HG02970 (cell line): ENCODE measurements around the gene DNM2.
"Not testable (repeated sequence)": the region's sequence is repeated elsewhere in the genome, so short reads cannot be mapped to it uniquely, and the experiment has no call there.

ENCODE experiments used
- ATAC-seq: cut with Tn5 transposase; IDR thresholded peaks from one replicate; pipeline ENCODE4 v1.9.1; 2021; ENCODE audit warnings: mild to moderate bottlenecking, moderate library complexity, moderate number of reproducible peaks; ENCODE audit not compliant: unreplicated experiment, low FRiP score

Gene DNM2

DNA sequence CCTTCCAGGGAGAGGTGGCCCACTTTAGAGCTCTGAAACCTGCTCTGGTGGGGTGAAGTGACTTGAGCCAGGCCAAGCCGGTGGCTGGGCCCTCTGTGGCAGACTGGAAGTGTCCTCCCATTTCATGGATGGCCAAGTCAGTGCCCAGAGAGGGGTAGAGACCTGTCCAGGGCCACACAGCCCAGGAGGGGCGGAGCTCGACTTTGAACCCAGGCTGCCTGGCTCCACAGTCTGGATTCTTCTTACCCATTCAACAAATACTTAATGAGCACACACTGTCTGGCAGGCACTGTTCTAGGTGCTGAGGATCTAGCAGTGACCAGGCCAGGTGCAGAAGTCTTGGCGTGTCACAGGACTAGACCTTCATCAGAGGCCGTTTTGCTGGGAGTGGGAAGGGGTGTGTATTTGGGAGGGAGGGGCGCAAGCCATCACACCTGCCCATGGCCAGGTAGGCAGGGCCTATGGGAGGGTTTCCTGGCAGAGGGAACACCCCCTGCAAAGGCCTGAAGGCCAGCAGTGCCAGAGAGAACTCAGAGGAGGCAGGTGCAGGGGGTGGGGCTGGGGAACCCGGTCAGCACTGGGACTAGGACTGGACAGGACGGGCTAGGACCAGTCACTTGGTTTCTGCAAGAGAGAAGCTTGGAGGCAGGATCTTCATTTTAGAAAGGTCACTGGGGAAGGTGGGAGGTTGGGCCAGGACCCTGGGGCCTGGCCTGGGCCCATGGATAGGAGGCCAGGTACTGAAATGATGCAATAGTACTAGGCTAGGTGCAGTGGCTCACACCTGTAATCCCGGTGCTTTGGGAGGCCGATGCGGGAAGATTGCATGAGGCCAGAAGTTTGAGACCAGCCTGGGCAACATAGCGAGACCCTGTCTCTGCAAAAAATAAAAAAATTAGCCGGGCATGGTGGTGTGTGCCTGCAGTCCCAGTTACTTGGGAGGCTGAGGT is 31.8 kb downstream of the DNM2 start:
- no peak for ATAC-seq

- ATAC-seq: no peak
Measured at GRCh38 chr19:10751109-10751953, 33.5 kb downstream of the DNM2 start.

- no peak for ATAC-seq
Measured at GRCh38 chr19:10752237-10752912, 34.5 kb downstream of the DNM2 start.

DNA sequence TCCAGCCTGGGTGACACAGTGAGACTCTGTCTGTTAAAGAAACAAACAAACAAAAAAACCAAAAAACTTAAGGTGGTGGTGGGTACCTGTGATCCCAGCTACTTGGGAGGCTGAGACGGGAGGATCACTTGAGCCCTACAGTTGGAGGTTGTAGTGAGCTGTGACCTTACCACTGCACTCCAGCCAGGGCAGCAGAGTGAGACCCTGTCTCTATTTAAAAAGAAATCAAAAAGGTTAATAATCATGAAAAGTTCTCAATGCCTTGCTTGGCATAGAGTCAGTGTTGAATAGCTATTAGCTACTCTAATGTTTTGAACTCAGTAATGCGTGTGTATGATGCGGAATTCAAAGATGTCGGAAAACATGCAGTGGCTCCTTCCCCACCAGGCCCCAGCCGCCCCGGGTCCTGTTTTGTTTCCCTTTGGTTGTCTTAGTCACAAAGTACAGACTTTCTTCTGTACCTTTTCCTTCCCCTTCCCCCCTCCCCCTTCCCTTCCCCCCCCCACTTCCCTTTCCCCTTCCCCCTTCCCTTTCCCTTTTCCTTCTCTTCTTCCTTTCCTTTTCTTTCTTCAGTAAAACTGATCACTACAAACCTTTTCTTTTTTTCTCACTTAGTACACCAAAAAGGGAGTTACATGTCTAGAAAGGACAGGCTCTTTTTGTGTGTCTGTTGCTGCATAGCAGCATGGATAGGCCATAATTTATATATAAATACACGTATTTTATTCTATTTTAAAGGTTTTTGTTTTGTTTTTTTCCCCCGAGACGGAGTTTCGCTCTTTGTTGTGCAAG is 35.2 kb downstream of the DNM2 start:
- no peak for ATAC-seq

DNA sequence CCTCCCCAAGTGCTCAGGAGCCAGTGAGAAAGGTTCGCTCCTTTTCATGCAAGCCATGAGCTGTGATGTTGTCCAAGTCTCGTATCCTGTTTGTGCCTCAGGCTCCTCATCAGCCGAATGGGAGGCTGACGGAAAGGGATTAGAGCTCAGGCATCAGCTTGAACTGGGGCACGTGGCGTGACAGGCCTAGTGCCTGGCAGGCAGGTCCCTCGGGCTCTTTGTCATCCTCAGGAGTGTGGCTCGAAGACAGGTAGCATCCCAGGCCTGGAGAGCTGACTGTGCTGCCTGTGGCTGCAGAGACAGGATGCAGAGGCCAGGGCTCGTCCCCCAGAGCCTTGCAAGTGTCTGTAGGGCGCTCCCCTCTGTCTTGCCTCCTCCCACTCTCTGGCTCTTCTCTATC is 38.5 kb downstream of the DNM2 start:
- ATAC-seq: no peak

GRCh38 chr19:10756791-10757190 is 38.9 kb downstream of the DNM2 start:
- ATAC-seq: no peak

DNA sequence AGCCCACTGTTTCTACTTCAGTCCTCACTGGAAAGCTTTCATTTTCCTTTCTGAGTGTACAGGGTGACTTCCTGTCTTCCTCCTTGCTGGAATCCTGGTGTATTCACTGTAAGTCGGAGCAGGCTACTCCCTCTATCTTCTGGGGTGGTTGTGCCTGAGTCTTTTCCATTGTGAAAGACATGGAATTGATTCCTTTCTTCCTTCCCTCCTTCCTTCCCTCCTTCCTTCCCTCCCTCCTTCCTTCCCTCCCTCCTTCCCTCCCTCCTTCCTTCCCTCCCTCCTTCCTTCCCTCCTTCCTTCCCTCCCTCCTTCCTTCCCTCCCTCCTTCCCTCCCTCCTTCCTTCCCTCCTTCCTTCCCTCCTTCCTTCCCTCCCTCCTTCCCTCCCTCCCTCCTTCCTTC is 40.2 kb downstream of the DNM2 start:
- not testable (repeated sequence) for ATAC-seq

DNA sequence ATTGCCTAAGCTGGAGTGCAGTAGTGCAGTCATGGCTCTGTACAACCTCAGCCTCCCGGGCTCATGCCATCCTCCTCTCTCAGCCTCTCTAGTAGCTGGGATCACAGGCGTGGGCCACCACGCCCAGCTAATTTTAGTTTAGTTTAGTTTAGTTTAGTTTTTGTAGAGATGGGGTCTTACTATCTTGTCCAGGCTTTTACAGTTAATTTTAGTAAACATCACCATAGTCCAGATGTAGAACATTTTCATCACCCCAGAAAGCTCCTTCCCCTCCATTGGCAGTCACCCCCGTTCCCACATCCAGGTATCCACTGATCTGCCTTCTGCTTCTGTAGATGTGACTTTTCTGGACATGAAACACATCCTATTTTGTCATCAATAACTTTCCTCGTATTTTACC is 41.1 kb downstream of the DNM2 start:
- ATAC-seq: no peak

DNA sequence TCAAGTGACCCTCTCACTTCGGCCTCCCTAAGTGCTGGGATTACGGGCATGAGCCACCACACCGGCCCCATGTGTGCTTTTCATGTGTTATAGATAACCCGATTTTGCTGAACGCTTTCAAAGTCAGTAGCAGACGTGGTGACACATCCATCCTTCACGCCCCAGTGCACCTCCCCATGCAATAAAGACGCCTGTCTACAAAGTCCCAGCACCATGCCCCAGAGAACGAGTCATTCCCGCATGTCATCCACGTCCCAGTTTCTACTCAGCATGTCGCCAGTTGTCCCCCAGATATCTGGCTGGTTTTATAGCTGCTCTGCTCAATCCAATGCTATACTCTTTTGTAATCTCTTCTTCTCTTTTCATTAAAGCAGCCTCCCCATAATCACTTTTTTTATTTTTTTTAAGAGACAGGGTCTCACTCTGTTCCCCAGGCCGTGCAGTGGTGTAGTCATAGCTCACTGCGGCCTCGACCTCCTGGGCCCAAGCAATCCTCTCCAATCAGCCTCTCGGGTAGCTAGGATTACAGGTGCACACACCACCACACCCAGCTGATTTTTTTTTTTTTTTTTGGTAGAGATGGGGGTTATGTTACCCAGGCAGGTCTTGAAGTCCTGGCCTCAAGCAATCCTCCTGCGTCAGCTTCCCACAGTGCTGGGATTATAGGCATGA is 42.5 kb downstream of the DNM2 start:
- peak; percentile 36 for ATAC-seq

DNA sequence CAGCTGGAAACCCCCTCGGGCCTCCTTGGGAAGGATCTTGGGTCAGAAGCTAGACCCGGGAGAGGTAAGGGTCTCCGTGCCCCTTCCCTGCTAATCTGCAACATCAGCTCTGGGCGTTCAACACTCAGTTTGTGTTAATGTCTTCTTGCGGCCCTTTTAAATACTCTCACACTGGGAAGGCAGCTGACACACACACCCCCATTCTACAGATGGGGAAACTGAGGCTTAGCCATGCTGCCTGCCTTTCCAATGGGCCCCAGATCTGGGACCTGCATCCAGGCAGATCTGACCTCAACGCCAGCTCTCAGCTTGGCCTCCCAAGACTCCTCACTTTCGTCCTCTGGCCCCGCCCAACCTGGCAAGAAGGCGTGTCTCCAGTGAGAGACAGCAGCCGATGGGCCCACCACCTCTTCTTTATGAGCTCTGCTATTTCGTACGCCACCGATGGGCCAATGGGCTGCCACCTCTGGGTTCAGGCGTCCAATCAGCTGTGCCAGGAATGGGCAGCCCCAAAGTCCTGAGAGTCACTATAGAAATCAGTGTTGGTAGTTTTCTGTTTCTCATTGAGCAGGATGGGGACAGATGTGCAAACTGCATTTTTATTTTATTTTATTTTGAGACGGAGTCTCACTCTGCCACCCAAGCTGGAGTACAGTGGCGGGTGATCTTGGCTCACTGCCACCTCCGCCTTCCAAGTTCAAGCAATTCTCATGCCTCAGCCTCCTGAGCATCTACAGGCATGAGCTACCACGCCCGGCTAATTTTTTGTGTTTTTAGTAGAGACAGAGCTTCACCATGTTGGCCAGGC is 43.8 kb downstream of the DNM2 start:
- no peak for ATAC-seq

DNA sequence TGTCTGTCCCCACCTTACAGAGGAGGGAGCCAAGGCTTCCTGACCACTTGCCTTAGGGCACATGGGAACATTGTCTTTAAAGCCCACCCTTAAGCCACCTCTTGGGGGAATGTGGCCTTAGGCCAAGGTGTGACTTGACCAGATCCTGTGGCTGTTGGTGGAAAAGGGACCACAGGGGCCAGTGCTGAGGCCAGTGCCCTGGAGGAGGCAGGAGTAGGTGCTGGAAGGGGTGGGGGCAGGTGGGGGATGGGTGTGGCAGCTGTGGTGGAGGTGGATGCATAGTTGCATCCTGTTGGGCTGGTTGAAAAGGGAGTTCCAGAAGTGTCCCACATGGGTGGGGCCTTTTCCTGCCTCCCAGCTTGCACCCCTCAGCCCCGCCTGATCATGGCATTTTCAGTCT is 44.8 kb downstream of the DNM2 start:
- ATAC-seq: no peak

DNA sequence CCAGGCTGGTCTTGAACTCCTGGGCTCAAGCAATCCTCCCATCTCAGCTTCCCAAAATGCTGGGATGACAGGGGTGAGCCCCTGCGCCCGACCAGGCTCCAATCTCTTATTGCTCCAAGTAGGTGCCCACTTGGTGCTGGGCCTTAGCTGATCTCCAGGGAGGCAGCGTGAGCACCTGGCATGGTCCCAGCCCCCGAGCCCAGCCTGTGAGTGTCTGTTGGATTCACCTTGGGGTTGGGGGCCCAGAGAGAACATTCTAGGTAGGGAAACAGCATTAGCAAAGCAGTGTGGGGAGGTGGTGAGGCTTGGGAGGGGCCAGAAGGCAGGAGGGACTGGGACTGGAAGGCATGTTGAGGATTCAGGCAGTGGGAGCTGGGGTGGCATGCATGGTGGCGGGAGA is 45.5 kb downstream of the DNM2 start:
- no peak for ATAC-seq

DNA sequence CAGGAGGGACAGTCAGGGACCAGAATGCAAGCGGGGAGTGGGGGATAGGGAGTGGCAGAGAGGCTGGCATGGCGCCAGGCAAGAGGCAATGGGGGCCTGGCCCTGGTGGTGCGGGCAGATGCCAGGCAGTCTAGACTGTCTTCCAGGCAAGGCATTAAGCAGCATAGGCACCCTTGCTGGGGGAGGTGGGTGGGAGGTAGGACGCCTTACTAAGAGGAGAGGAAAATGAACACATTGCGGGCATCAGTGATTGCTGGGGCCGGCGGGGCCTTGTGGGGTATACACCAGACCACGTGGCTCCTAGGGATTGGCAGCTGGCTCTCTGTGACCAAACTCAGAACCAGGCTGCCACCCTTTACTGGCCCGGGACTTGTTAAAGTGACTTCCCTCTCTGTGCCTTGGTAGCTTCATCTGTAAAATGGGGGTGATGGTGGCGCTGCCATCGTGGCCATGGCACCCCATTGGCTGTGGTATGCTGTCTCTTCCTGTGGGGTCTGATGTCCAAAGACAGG is 46.0 kb downstream of the DNM2 start:
- no peak for ATAC-seq

DNA sequence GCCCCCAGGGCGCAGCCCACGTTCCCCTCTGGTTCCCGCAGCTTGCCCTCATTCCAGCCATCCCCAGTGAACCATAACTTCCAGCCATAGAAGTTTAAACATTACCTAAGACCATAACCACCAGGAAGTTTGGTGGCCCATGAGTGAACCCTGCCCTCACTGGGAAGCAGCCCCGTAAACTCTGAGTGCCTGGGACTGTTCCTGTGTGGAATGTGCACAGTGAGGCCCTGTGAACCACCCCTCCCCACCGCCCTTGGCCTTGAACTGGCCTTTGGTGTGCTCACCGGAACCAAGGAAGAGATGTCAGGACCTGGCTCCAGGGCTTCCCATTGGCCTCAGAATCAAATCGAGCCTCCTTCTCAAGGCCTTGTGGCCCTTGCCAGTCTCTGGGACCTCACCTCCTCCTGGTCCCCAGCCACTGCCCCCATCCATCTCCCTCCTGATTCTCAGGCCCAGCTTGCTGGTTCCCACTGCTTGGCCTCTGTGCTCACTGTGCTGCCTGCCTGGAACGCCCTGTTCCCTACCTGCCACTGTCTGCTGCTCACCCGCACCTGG is 46.5 kb downstream of the DNM2 start:
- ATAC-seq: no peak

GRCh38 chr19:10766049-10766623 is 48.3 kb downstream of the DNM2 start:
- no peak for ATAC-seq

GRCh38 chr19:10766671-10767201 is 48.9 kb downstream of the DNM2 start:
- ATAC-seq: no peak

GRCh38 chr19:10767726-10768125 is 49.8 kb downstream of the DNM2 start:
- ATAC-seq: no peak

- ATAC-seq: no peak
Measured at GRCh38 chr19:10768369-10768768, 50.5 kb downstream of the DNM2 start.
